ENCODE measurements around the gene MPO. TPM values are rescaled to one million over a fixed set of nuclear protein-coding genes. Genes with fewer than 3 reads are reported as not detected.

Gene MPO
- total RNA-seq, 1 experiment from 2014 or later, result not detected

GRCh38 chr17:58316260-58316960 lies 35.7 kb upstream of the MPO start (continued):
- no peak for TF ChIP-seq ZBTB33 (IDR thresholded peaks at IDR 0.05; ENCODE audit: extremely low read depth, insufficient replicate concordance, low read length)

- ChIA-PET CTCF (interaction anchor here (1.3 to 7.6 kb wide), 2 partner anchors 36 to 132 kb away, joined by 4 to 124 read pairs; partner anchors contain the start of gene SUPT4H1), POLR2A (interaction anchor here (1.4 kb wide), 1 partner anchor 315 kb away, joined by 3 read pairs; no protein-coding TSS in a partner anchor), RAD21 (ENCODE audit: low non-redundant PET in 1 of 2, low total read pairs in 2 of 2, uncharacterized antibody in 2 of 2, unreplicated experiment in 2 of 2) (no interaction called here)
- Histone ChIP-seq H3K9me3 (ENCODE audit: control insufficient read depth in 1 of 2, insufficient read depth in 1 of 2, low read depth in 1 of 2, low read length in 2 of 2) (no peaks in the 10 kb centered on the region), H4K20me1 (ENCODE audit: insufficient read depth) (no peaks in the 10 kb centered on the region), H3K36me3 (ENCODE audit: control insufficient read depth in 1 of 2, insufficient read depth in 2 of 2, low read length in 2 of 2) (no peaks in the 10 kb centered on the region), H3K4me1 (ENCODE audit: control insufficient read depth in 1 of 2, insufficient read depth in 2 of 2, low read length in 2 of 2) (peaks cover 8 to 13% of the 10 kb centered on the region in 2 experiments; a peak in 3 of 4 replicates), H3K79me2 (ENCODE audit: insufficient read depth, low read length) (no peaks in the 10 kb centered on the region), H3K9ac (ENCODE audit: low read length) (no peak overlapping the region), H3K27ac (ENCODE audit: low read depth, low read length) (no peak overlapping the region), H3K4me3 (replicated peaks in 1 of 2; ENCODE audit: low read depth in 1 of 2, low read length in 2 of 2) (no peak overlapping the region), H3K27me3 (ENCODE audit: insufficient read depth, low read length) (no peaks in the 10 kb centered on the region), H3K9me2 (ENCODE audit: insufficient read depth) (no peaks in the 10 kb centered on the region), H3K4me2 (ENCODE audit: low read length) (peak overlapping the region; percentile 31), H2AFZ (ENCODE audit: low read depth, low read length, poor library complexity, severe bottlenecking) (no peak overlapping the region)
- BruUV-seq (replicated peaks), result no TSS peak
- ATAC-seq (no peak), DNase-seq (ENCODE audit: low read depth, low spot score) (no peak)
- TF ChIP-seq FOSL1 (IDR thresholded peaks at IDR 0.05; ENCODE audit: low read depth) (no peak), ZFX (IDR thresholded peaks at IDR 0.05) (no peak), POLR2A (IDR thresholded peaks at IDR 0.05; ENCODE audit: borderline replicate concordance, extremely low read depth, insufficient read depth, insufficient read length) (no peak), ATF3 (IDR thresholded peaks at IDR 0.05) (no peak), MAX (IDR thresholded peaks at IDR 0.05) (no peak), CBX3 (IDR thresholded peaks at IDR 0.05; ENCODE audit: low read depth) (no peak), CEBPB (IDR thresholded peaks at IDR 0.05; ENCODE audit: low read depth) (no peak), JUND (IDR thresholded peaks at IDR 0.05) (no peak), EGR1 (IDR thresholded peaks at IDR 0.05; ENCODE audit: low read depth) (no peak), TCF7L2 (IDR thresholded peaks at IDR 0.05; ENCODE audit: borderline replicate concordance, extremely low read depth, insufficient read depth, insufficient read length) (no peak), SRF (IDR thresholded peaks at IDR 0.05; ENCODE audit: low read depth) (no peak), ZNF274 (IDR thresholded peaks at IDR 0.05; ENCODE audit: low read depth, low read length) (no peak)
- intact Hi-C loops (cut with micrococcal nuclease), result loop anchor here (5.0 to 10.0 kb wide), 2 partner anchors 202 to 689 kb away; no protein-coding TSS in a partner anchor
Observed at GRCh38 chr17:58315750-58316149, 35.0 kb upstream of the MPO start.
